Fibroblast of skin of right quadriceps (primary cell): ENCODE data around the gene IRF2BP1.
"Not testable (repeated sequence)": the region's sequence is repeated elsewhere in the genome, so short reads cannot be mapped to it uniquely, and the experiment has no call there.

ENCODE experiments used
- DNase-seq: peaks from one replicate; pipeline ENCODE4 v3.0.0-alpha.2; 2013

The IRF2BP1 gene

DNA sequence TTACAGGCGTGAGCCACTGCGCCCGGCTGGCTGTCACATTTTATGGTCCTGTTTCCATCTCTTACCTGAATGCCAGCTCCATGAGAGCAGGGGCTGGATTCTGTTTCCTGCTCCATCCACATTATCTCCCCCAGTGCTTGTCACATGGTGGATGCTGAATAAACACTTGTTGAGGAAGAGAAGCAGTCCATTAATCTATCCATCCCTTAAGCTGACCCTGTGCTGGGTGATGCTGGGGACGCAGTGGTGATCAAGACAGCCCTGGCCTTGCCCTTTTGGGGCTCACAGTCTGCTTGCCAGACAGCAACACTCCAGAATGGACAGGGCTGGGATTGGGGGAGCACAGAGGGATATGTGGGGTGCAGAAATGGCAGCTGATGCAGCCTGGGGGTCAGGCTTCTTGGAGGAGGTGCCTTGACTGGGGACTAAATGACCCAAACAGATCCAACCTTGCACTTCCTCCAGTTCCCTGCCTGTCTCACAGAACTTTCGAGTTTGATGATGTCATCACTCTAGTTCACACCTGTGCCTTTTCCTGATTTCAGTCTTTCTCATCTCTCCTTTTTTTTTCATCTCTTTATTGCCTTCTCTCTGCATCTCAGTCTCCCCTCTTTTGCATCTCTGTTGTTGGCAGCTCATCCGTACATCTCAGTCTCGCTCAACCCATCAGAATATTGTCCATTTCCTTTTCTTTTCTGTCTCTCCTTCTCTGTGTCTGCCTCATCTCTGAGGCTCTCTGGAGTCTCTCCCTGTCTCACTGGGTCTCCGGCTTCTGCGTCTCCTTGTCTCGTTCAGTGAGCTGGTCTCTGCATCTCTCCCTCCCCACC is 4.6 kb downstream of the IRF2BP1 start:
- no peak for DNase-seq

DNA sequence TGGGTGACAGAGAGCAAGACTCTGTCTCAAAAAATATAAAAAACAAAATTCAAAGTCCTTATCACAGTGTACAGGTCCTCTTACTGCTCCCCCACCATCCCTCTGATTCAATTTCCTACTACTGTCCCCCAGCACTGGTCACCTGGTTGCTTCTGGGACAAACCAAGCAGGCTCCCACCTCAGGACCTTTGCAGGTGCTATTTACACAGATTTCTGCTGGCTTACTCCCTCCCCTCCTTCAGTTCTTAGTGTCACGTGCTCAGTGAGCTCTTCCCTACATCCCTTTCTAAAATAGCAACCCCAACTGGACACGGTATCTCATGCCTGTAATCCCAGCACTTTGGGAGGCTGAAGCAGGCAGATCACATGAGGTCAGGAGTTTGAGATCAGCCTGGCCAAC is 6.0 kb downstream of the IRF2BP1 start:
- no peak for DNase-seq

DNA sequence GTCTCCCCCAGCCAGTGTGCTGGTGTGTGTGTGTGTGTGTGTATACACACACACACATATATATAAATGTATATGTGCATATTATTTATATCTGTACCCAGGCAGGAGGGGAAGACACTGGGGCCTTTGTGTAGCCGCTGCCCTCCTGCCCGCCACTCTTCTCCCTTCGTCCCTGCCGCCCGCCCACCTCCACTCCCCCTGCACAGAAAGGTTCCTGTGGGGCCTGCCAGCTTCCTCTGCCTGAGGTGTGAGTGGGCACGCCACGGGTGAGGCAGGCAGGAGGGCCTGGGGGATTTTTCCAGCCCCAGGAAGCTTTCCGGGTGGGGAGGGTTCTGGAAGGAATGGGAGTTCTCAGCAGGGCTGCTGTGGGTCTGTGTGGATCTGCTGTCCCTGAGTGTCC is 6.9 kb downstream of the IRF2BP1 start:
- no peak for DNase-seq

DNA sequence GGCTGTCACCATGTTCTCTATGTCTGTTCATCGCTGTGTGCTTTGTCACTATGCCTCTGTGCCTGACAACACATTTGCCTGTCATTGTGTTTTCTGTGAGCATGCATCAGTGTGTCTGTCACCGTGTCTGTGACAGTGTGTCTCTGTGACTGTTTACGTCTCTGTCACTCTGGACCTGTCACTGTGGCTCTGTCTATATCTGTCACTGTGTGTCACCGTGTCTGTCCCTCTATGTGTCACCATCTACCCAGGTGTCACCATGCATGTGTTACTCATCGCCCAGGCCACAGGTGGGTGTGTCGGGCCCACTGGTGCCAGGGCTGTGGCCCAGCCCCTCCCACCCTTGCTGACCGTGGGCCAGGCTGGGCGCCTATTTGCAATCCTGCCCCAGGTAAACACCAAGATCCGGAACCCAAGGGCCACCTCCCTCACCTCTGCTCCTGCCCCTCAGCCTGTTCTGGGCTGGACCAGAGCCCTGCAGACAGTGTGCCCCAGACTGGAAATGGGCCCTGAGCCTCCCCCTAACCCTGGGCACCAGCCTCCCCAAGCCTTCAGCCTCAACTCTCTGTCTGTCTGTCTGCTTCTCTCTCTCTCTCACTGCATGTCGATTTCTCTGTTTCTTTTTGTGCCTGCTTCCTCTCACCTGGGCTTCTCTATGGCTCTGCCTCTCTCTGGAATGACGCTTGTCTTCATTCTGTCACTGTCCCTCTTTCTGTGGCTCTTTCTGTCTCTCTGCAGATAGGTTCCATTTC is 7.7 kb downstream of the IRF2BP1 start:
- no peak for DNase-seq

DNA sequence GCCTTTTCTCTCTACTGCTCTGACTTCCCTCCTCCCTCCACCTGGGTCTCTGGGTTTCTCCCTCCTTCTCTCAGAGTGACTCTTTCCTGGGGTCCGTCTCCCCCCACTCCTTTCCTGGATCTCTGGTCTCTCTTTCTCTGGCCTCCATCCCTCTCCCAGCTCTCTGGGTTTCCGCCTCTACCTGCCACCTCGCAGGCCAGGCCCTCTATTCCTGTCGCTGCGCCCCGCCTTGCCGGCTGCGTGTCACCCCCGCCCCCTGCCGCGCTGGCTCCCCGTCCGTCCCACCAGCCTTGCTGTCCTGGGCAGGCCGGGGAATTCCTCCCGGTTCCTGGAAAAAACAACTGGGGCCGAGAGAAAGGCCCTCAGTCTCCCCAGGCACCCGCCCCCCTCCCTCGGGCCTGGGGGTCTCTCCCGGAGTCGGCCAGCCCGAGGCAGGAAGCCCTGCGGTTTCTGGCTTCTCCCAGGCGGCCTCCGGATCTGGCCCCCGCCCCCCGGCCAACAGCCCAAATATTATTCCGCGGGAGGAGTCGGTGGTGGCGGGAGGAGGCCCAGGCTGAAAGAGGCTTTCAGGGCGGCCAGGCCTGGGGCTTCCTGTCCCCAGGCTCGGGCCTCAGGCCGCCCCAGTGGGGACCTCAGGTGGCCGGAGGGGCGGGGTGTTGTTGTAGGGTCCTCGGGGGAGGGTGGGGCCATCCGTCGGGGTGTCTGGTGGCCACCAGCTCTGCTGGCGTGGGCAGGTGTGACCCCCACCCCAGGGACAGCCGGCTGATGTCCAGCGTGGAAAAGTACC is 9.3 kb downstream of the IRF2BP1 start:
- DNase-seq: peak; percentile 71

DNA sequence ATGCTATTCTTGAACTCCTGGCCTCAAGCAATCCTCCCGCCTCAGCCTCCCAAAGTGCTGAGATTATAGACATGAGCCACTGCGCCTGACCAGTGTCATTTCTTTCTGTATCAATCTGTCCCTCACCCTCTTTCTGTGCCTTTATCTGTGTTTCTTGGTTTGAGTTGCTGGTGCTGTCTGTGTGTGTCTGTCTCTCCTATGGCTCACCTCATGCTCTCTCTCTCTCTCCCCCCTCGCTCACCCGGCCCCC is 9.9 kb downstream of the IRF2BP1 start:
- DNase-seq: no peak

DNA sequence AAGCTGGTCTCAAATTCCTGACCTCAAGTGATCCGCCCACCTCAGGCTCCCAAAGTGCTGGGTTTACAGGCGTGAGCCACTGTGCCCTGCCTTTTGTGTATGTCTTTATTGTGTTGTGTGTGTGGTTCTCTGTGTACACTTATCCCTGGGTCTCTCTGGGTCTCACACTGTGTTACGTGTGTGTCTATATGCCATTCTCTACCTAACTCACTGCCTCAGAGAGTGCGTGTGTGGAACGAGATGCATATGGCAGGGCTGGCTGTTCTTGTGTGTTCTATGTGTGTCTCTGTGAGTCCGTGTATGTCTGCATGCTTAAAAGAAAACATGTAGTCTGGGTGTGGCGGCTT is 11.3 kb downstream of the IRF2BP1 start:
- no peak for DNase-seq

DNA sequence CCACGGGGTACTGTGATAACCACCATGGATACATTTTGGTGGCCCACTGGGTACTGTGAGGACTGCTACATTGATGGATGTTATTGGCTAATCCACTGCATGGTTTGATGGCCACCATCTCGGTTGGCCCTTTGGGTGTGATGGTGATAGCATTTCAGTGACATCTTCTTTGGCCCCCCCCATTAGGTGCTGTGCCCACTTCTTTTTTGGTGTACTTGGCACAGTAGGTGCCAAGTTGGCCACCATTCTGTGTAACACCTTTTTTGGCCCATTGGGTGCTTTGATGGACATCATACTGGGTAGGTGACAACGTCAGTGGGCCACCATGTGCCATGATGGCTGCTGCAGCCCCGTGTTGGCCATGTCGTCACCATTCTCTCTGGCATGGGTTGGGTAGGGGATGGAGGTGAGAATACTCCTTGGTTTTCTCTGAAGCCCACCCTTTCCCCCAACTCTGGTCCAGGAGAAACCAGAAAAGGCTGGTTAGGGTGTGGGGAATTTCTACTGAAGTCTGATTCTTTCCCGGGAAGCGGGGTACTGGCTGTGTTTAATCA is 12.6 kb downstream of the IRF2BP1 start:
- DNase-seq: no peak

DNA sequence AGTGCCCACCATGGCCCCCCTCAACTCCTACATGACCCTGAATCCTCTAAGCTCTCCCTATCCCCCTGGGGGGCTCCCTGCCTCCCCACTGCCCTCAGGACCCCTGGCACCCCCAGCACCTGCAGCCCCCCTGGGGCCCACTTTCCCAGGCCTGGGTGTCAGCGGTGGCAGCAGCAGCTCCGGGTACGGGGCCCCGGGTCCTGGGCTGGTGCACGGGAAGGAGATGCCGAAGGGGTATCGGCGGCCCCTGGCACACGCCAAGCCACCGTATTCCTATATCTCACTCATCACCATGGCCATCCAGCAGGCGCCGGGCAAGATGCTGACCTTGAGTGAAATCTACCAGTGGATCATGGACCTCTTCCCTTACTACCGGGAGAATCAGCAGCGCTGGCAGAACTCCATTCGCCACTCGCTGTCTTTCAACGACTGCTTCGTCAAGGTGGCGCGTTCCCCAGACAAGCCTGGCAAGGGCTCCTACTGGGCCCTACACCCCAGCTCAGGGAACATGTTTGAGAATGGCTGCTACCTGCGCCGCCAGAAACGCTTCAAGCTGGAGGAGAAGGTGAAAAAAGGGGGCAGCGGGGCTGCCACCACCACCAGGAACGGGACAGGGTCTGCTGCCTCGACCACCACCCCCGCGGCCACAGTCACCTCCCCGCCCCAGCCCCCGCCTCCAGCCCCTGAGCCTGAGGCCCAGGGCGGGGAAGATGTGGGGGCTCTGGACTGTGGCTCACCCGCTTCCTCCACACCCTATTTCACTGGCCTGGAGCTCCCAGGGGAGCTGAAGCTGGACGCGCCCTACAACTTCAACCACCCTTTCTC is 13.6 kb downstream of the IRF2BP1 start:
- no peak for DNase-seq

DNA sequence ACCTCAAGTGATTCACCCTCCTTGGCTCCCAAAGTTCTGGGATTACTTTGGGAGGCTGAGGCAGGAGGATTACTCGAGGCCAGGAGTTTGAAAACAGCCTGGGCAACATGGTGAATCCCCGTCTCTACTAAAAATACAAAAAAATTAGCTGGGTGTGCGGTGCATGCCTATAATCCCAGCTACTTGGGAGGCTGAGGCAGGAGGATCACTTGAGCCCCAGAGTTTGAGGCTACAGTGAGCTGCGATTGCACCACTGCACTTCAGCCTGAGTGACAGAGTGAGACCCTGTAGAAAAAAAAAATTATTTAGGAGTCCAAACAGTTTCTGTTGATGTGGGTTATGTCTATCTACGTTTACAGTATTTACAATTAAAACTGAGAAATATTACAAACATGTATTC is 15.1 kb downstream of the IRF2BP1 start:
- no peak for DNase-seq

DNA sequence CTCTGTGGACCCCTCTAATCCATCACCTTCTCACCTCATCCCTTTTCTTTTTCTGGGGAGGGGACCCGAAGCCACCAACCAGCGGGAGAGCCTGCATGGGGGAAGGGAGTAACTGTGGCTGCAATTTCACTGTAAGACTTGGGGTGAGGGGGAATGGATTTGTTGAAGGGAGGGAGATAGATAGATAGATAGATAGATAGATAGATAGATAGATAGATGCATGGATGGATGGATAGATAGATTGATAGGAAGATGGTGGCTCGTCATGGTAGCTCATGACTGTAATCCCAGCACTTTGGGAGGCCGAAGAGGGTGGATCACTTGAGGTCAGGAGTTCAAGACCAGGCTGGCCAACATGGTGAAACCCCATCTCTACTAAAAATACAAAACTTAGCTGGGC is 18.7 kb downstream of the IRF2BP1 start:
- not testable (repeated sequence) for DNase-seq

DNA sequence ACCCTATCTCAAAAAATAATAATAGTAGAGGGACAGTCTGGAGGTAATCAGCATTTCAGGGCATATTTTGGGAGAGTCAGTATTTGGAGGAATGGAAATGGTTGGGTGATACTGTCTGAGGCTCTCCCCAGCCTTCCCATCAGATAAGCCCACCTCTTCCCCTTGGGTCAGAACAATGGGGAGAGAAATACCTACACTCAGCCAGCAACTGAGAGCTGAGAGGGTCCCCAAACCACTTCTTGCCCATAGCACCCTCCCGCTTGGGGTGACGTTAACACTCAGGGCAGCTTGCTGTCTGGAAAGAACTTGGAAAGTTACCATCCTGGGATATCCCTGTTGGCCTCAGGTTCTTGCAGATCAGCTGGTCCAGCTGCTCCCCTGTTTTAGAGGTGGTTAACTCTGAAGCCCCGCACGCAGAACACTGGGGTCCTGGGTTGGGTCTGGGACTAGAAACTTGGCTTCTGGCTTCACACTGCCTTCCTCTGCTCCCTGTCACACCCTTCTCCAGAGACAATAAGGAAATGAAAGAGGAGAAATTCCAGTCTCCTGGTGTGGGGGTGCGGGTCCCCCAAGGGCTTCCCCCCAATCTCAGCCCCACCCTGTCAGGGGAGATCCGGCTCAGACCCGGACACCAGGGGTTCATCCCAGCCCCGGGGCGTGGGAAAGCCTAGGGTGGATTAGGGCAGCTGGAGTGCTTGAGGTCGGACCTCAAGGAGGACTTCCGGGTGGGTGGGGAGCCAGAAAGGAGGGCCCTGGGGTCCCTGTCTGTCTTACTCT is 19.4 kb downstream of the IRF2BP1 start:
- DNase-seq: no peak

DNA sequence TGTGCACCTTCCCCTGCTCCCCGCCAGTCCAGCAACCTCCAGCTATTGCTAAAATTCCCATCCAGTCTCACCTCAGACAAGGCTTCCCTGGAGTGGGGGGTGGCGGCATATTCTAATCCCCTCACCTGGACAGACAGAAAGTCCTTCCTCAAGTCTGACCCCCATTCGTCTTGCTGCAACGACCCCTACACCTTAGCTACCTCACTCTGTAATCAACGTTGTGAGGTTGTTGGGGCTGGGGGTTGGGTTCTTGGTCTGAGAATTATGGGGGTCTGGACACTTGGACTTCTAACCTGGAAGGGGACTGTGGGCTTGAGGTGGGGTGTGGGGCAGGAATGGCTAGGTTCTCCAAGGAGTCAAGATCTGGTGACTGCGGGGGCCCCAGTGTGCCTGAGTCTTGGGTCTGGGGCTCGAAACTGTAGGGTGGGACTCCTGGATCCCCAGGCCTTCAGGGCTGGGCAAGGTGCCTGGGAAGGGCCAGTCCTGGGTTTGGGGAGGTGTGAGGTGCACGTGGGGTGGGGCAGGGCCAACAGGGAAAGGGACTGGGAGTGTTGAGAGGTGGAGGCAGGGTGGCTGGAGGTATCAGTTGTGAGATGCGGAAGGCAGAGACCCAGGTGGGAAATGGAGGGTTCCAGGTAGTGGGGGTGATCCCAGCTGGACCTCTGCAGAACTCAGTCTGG is 20.5 kb downstream of the IRF2BP1 start:
- no peak for DNase-seq

DNA sequence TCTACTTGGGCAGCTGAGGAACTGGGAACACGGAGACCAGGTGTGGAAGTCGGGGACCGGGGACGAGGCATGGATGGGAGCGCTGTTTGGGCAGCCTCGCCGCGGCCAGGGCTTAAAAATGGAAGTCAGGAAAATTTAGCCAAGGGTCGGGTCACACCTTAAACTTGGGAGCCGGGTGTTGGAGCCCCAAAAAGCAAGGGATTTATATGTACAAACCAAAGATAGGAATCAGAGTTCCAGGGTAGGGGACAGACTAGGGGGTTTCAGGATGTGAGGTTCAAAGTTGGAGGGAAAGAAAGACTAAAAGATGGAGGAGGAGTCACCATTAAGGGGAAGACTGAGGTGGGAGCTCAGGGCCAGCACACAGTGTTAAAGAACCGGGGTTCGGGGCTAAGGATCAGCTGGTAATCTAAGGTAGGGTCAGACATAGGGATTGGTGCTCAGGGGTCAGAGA is 21.3 kb downstream of the IRF2BP1 start:
- DNase-seq: no peak

DNA sequence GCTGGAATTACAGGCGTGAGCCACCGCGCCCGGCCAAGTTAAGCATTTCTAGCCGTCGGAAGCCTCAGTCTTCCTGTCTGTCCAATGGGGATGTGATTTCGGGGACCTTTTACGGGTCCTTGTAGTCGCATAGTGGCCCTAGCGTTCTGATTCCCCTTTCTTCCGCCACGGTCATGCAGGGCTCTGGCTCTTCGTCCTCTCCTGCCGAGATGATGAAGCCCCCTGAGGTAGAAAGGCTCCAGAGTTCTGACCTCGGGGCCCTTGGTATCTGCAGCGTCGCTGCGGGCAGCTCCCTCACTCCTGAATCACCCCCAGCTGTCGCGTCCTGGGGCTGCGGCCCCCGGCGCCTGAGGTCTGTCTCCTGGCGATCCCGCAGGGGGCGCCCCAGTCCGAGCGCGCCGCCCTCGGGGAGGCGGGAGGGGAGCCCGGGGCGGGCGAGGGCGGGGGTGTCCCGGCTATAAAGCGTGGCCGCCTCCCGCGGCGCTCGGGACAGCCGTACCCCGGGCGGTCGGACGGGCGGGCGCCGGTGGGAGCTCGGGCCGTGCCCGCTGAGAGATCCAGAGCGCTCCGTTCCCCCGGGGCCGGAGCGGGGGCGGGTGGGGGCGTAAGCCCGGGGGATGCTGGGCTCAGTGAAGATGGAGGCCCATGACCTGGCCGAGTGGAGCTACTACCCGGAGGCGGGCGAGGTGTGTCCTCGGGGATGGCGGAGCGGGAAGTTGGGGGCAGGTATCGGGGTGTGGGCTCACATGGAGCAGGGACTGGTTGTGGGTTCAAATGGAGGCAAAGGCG is 21.9 kb downstream of the IRF2BP1 start, which contains the start of gene FOXA3:
Gene FOXA3 (plus strand): TSS at position 487 of the 789 bp plus-strand sequence. CDS start 131 bp downstream, at position 618.
- DNase-seq: peak; percentile 25

DNA sequence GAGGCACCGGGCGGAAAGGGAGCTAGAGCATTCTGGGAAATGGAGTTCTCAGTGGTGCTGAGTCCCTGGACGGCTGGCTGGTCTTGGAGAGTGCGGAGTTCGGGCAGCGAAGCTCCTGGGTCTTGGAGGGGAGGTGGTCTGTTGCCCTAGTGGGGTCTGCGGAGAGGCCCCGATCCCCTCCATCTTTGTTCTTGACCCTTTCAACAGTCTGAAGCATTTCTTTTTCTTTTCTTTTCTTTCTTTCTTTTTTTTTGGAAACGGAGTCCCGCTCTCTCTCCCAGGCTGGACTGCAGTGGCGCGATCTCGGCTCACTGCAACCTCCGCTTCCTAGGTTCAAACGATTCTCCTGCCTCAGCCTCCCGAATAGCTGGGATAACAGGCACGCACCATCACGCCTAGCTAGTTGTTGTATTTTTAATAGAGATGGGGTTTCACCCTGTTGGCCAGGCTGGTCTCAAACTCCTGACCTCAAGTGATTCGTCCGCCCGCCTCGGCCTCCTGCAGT is 22.6 kb downstream of the IRF2BP1 start:
- DNase-seq: no peak

DNA sequence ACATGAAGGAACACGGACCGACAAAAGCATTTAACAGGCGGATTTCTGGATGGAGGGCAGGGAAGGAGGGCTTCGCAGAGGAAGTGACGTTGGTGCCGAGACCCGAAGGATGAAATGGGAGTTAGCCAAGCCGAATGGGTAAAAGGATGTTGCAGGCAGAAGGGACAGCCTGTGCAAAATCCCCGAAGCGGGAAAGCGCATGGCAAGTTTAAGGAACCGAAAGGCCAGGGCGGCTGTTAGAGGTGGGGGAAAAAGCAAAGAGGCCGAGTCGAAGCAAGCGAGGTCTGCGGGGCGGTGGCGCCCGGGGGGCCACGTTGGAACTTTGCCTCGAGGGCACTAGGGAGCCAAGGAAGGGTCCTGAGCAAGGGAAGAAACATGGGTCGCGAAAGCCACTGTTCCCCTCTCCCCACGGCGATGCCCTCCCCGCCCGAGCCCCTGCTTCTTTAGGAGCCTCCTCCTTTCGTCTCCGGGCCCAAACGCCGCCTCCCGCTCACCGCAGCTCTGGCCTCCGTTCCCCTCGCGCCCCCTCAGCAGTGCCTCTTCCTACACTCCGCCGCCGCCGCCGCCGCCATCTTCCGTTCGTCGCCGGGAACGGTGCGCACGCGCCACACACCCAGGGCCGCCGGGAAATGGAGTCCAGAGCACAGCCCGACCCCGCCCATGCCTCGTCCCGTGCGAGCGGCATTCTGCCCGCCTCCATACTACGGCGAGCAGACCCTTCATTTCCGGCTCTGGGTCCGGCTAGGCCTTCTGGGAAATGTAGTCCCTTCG is 23.2 kb downstream of the IRF2BP1 start, which contains the start of gene SYMPK:
Gene SYMPK (minus strand): TSS at position 584 of the 771 bp plus-strand sequence. CDS start 8,652 bp downstream, outside the sequence.
- DNase-seq: peak; percentile 98

DNA sequence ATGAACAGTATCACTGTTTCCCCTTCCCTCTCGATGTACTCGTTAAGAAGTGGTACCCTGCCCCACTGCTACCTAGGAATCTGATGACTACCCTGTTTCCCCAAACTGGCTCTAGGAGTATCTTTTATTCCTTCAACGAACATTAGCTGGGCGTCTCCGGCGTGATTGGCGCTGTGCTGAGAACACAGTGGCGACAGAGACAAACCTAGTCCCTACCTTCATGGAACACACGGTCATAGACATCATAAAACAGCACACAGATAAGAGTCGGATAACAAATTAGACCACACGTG is 23.7 kb downstream of the IRF2BP1 start:
- DNase-seq: no peak
